ENCODE data around the gene CRELD2.

CRELD2 gene

GRCh38 chr22:49968831-49969661 lies 50.6 kb downstream of the CRELD2 start:
- no peak for TF ChIP-seq FOXP2 (optimal IDR thresholded peaks at IDR 0.05; ENCODE audit: borderline replicate concordance, extremely low read depth, extremely low read length, insufficient read depth)
- no peak for TF ChIP-seq SIN3A (IDR thresholded peaks at IDR 0.05; ENCODE audit: borderline replicate concordance, insufficient read depth, low read length)
- TF ChIP-seq TAF1 (IDR thresholded peaks at IDR 0.05; ENCODE audit: borderline replicate concordance, insufficient read depth, low read length): no peak
- no peak for TF ChIP-seq POLR2AphosphoS5 (IDR thresholded peaks at IDR 0.05; ENCODE audit: low read depth, low read length)
- TF ChIP-seq REST (IDR thresholded peaks at IDR 0.05; ENCODE audit: insufficient read depth in 1 of 2, low read depth in 2 of 2, low read length in 2 of 2): no peak

GRCh38 chr22:49969751-49970527 lies 51.5 kb downstream of the CRELD2 start:
- TF ChIP-seq POLR2AphosphoS5 (IDR thresholded peaks at IDR 0.05; ENCODE audit: low read depth, low read length) (no peak), SIN3A (IDR thresholded peaks at IDR 0.05; ENCODE audit: borderline replicate concordance, insufficient read depth, low read length) (no peak), REST (IDR thresholded peaks at IDR 0.05; ENCODE audit: insufficient read depth in 1 of 2, low read depth in 2 of 2, low read length in 2 of 2) (no peak), FOXP2 (optimal IDR thresholded peaks at IDR 0.05; ENCODE audit: borderline replicate concordance, extremely low read depth, extremely low read length, insufficient read depth) (no peak), TAF1 (IDR thresholded peaks at IDR 0.05; ENCODE audit: borderline replicate concordance, insufficient read depth, low read length) (no peak)

- TF ChIP-seq SIN3A (IDR thresholded peaks at IDR 0.05; ENCODE audit: borderline replicate concordance, insufficient read depth, low read length) (no peak), TAF1 (IDR thresholded peaks at IDR 0.05; ENCODE audit: borderline replicate concordance, insufficient read depth, low read length) (no peak), REST (IDR thresholded peaks at IDR 0.05; ENCODE audit: insufficient read depth in 1 of 2, low read depth in 2 of 2, low read length in 2 of 2) (0 out of 4 replicates have a peak, but pooled peaks of 1 of the 2 experiments have one; percentile 24), FOXP2 (optimal IDR thresholded peaks at IDR 0.05; ENCODE audit: borderline replicate concordance, extremely low read depth, extremely low read length, insufficient read depth) (peak; percentile 46)
These were observed 52.2 kb downstream of the CRELD2 start for GRCh38 chr22:49970528-49971231.

- TF ChIP-seq SIN3A (IDR thresholded peaks at IDR 0.05; ENCODE audit: borderline replicate concordance, insufficient read depth, low read length): no peak
- TF ChIP-seq REST (IDR thresholded peaks at IDR 0.05; ENCODE audit: insufficient read depth in 1 of 2, low read depth in 2 of 2, low read length in 2 of 2): no peak
- no peak for TF ChIP-seq TAF1 (IDR thresholded peaks at IDR 0.05; ENCODE audit: borderline replicate concordance, insufficient read depth, low read length)
- TF ChIP-seq POLR2AphosphoS5 (IDR thresholded peaks at IDR 0.05; ENCODE audit: low read depth, low read length): no peak
- TF ChIP-seq FOXP2 (optimal IDR thresholded peaks at IDR 0.05; ENCODE audit: borderline replicate concordance, extremely low read depth, extremely low read length, insufficient read depth): no peak
These were observed 53.1 kb downstream of the CRELD2 start for GRCh38 chr22:49971232-49972162.

Measured in PFSK-1 (cell line).